GM06990 (cell line): ENCODE results near the gene THBS3.

Source experiments
- DNase-seq: peaks from one replicate; pipeline ENCODE4 v3.0.0-alpha.2; 2011; ENCODE audit not compliant: insufficient read length; ENCODE audit errors: extremely low read depth
- H3K27me3 ChIP-seq: replicated peaks from 2 replicates; pipeline ENCODE4 v1.6.0; 2011; ENCODE audit warnings: low read length; ENCODE audit not compliant: control insufficient read depth, insufficient read depth
- H3K36me3 ChIP-seq: 2 replicates; pipeline ENCODE4 v1.5.1; 2011; ENCODE audit warnings: low read length; ENCODE audit not compliant: control insufficient read depth, insufficient read depth
- H3K4me3 ChIP-seq: replicated peaks from 2 replicates; pipeline ENCODE4 v1.5.1; 2011; ENCODE audit warnings: low read depth, mild to moderate bottlenecking, control low read depth, low read length
- TF ChIP-seq, protein P1 (sequence below): IDR thresholded peaks from 2 replicates; pipeline ENCODE4 v1.5.1; 2011; ENCODE audit warnings: low read length, control low read depth, mild to moderate bottlenecking, inconsistent platforms; ENCODE audit not compliant: insufficient read depth, poor library complexity, severe bottlenecking

The THBS3 gene

DNA sequence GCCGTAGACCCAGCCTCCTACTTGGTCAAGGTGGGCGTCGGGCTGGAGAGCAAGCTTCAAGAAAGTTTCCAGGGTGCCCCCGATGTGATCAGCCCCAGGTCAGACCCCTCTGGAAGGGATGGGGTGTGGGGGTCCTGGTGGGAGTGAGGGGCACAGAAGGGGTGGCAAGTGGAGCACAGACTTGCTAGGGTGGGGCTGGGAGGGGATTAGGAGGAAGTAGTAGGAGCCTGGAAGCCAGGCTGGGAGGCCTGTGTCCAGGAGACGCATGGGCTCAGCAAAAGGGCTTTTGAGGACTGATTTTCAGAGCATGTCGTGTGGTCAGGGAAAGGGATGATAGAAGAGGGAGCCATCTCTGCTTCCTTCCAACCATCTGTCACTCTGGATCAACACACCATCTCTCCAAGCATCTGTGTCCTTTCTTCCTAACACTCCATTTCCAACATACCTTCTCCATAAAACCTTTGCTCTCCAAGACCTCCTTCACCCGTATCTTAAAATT lies 25.6 kb downstream of the THBS3 start:
- H3K27me3 ChIP-seq: no peaks in the 10 kb centered on the region
- no peak overlapping the region for H3K4me3 ChIP-seq
- no peak for DNase-seq
- TF ChIP-seq, protein P1, sequence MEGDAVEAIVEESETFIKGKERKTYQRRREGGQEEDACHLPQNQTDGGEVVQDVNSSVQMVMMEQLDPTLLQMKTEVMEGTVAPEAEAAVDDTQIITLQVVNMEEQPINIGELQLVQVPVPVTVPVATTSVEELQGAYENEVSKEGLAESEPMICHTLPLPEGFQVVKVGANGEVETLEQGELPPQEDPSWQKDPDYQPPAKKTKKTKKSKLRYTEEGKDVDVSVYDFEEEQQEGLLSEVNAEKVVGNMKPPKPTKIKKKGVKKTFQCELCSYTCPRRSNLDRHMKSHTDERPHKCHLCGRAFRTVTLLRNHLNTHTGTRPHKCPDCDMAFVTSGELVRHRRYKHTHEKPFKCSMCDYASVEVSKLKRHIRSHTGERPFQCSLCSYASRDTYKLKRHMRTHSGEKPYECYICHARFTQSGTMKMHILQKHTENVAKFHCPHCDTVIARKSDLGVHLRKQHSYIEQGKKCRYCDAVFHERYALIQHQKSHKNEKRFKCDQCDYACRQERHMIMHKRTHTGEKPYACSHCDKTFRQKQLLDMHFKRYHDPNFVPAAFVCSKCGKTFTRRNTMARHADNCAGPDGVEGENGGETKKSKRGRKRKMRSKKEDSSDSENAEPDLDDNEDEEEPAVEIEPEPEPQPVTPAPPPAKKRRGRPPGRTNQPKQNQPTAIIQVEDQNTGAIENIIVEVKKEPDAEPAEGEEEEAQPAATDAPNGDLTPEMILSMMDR: no peak
- no peaks in the 10 kb centered on the region for H3K36me3 ChIP-seq

DNA sequence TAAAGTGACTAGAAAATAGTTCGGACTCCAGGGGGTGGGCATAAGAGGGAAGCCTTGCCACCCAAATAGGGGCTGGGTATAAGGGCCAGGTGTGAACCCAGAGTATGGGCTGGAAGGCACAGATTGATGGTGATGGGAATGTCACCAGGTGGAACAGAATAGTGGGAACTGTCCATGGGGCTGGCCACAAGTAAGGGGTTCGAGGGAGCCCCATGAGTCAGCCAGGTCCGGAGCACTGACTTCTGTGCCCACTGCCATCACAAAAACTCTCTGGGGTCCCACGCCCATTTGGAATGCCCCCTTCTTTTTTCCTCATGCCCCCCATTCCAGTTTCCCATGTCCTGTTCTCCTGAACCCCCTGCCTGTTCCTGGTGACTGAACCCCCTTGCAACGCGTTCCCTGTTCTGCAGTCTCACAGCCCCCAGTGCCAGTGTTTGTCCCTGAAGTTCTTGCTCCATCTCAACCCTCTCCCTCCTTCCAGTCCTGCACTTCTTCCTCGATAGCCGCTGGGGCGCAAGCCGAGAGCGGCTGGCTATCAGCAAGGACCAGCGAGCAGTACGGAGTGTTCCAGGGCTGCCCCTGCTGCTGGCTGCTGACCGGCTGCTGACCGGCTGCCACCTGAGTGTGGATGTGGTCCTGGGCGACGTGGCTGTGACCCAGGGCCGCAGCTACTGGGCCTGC lies 26.2 kb downstream of the THBS3 start:
- no peak for DNase-seq
- Histone ChIP-seq H3K4me3 (no peak overlapping the region), H3K36me3 (no peaks in the 10 kb centered on the region), H3K27me3 (no peaks in the 10 kb centered on the region)
- TF ChIP-seq, protein P1: no peak

DNA sequence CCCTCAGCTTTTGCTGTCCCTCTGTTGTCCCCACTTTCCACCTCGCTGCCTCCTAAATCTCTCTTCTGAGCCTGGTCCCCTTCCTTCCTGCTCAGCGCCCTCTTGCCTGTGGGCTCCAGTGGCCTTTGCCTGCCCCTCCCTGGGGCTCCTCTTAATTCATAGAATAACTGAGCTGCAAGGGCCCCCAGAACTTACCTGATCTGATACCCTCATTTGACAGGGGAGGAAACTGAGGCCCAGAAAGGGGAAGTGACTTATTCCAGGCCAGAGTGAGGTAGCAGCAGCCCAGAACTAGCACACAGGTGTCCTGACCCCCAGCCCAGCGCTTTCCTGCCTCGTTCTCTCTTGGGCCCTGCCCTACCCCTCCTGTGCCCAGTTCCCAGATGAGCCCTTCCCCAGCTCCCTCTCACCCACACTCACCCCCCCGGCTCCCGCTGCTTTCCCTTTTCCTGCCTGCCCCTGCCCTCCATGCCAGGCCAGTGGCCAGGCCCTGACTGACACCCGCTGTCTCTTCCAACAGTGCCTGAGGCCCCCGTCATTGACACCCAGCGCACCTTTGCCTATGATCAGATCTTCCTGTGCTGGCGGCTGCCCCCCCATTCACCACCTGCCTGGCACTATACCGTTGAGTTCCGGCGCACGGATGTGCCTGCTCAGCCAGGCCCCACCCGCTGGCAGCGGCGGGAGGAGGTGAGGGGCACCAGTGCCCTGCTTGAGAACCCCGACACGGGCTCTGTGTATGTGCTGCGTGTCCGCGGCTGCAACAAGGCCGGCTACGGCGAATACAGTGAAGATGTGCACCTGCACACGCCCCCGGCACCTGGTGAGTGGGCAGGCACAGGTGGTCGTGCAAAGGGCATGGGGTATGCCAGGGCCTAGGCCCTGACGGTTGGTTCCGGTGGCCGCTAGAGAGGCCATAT lies 28.3 kb downstream of the THBS3 start:
- Histone ChIP-seq H3K4me3 (no peak overlapping the region), H3K27me3 (no peaks in the 10 kb centered on the region), H3K36me3 (no peaks in the 10 kb centered on the region)
- TF ChIP-seq, protein P1: no peak
- no peak for DNase-seq

DNA sequence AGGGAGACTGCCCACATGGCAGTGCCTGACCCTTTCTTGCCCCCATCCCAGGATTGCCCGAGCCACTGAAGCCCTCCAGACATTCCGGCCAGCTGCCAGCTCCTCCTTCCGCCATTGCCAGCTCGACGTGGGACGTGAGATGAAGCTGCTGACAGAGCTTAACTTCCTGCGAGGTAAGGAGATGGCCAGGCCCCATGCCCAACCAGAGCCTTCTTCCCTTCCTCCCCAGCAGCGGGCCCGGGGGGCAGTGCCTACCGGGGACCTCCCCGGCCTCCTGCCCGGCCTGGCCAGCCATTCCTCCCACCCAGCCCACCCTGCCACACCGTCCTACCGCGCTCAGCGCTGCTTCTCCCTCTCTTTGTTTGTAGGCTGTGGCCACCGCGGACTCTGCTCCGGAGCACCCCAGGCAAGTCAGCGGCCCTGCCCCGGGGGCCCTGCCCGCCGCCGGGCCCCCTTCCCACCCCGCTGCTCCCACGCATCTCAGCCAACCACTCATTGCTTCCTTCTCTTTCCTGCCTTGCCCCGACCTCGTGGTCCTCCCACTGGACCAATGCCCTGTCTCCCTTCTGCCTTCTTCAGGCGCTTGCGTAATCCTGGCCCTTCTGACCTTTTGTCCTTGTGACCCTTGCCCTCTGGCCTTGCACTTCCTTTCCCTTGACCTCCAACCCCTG lies 29.1 kb downstream of the THBS3 start:
- no peak overlapping the region for H3K4me3 ChIP-seq
- H3K36me3 ChIP-seq: no peaks in the 10 kb centered on the region
- TF ChIP-seq, protein P1: no peak
- DNase-seq: no peak
- H3K27me3 ChIP-seq: no peaks in the 10 kb centered on the region

DNA sequence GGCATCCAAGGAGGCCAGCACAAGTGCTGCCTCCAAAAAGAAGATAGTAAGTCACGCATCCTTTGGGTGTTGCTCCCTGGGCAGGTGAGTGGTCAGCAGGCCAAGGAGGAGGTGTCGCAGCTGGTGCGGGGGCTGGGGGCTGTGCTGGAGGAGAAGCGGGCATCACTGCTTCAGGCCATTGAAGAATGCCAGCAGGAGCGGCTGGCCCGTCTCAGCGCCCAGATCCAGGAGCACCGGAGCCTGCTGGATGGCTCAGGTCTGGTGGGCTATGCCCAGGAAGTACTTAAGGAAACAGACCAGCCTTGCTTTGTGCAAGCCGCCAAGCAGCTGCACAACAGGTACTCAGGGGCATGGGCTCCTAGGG lies 29.8 kb downstream of the THBS3 start:
- DNase-seq: no peak
- TF ChIP-seq, protein P1: no peak
- no peaks in the 10 kb centered on the region for H3K36me3 ChIP-seq
- H3K27me3 ChIP-seq: no peaks in the 10 kb centered on the region
- no peak overlapping the region for H3K4me3 ChIP-seq
